Cardiac septum (tissue), 1 donor: Measurements from ENCODE around the gene KLHL24. TPM values are rescaled to one million over a fixed set of nuclear protein-coding genes. Genes with fewer than 3 reads are reported as not detected.

Experiments
- DNase-seq: peaks from one replicate; pipeline ENCODE4 v3.0.0-alpha.2; 2020; ENCODE audit warnings: low spot score
- intact Hi-C: fragments of 100-400 bp; cut with DNase I; formaldehyde crosslinking; loops from one replicate; pipeline ENCODE4 v1.14.0; 2022
- total RNA-seq: library from RNA; stranded (reverse); fragmentation: NEBNext Ultra II Directional; extraction: Animal tissue kit (Norgen Biotek cat#: 25700); gene quantifications from one replicate; pipeline ENCODE4 v1.2.1, GENCODE V29; 2021
- donor health status: DM: no; HTN: no; CAD: no.

KLHL24 gene
- total RNA-seq, 1 donor from 2014 or later = 134 TPM

GRCh38 chr3:183733553-183733952 is 98.1 kb downstream of the KLHL24 start:
- no peak for DNase-seq
- intact Hi-C loops = loop anchor here (5.0 kb wide), 1 partner anchor 34 kb away; no protein-coding TSS in a partner anchor

Other genes with a start within 250 kb of the KLHL24 start
- gene MCF2L2, start 207.0 kb upstream of the KLHL24 start, total RNA-seq = 1.1 TPM
- gene KLHL6, start 79.9 kb upstream of the KLHL24 start, total RNA-seq = 2.2 TPM
- 15.5 TPM for gene YEATS2, start 62.2 kb downstream of the KLHL24 start, total RNA-seq
- 2.3 TPM for gene MAP6D1, start 190.0 kb downstream of the KLHL24 start, total RNA-seq
- gene PARL, start 249.3 kb downstream of the KLHL24 start, total RNA-seq = 57.2 TPM